ENCODE results near the gene GCK. TPM values are rescaled to one million over a fixed set of nuclear protein-coding genes. Genes with fewer than 3 reads are reported as not detected.

Gene GCK
- total and polyA plus RNA-seq, 2 donors (not counting 1 experiment from before 2014, with no cell fraction given) = 0.22 to 0.24 TPM

GRCh38 chr7:44107116-44107960 is 81.9 kb downstream of the GCK start:
- WGBS (ENCODE audit: insufficient coverage) = 93% methylated on average over 10 of the region's 18 CpGs
- Mint-ChIP-seq H3K9me3 (ENCODE audit: insufficient read depth) (no peaks in the 10 kb centered on the region), H3K27me3 (no peaks in the 10 kb centered on the region), H3K4me1 (peaks cover 29% of the 10 kb centered on the region), H3K27ac (no peak overlapping the region), H3K4me3 (no peak overlapping the region)
- H3K9ac ChIP-seq (ENCODE audit: low read length) = no peak overlapping the region
- intact Hi-C loops (cut with micrococcal nuclease) = no loop called here
- no peaks in the 10 kb centered on the region for H3K9me3 ChIP-seq (ENCODE audit: control extremely low read depth in 1 of 3, control insufficient read depth in 2 of 3, insufficient read depth in 1 of 3, low read length in 2 of 3)
- peaks cover 9% of the 10 kb centered on the region for H3K79me2 ChIP-seq (ENCODE audit: control insufficient read depth, insufficient read depth, low read length)
- ATAC-seq (ENCODE audit: low read depth) (no peak), DNase-seq (no peak)
- CTCF ChIA-PET = no interaction called here
- no peak overlapping the region for H3K4me2 ChIP-seq (replicated peaks; ENCODE audit: low read depth, low read length, poor library complexity, severe bottlenecking)
- H3K4me1 ChIP-seq (ENCODE audit: control insufficient read depth in 2 of 2, insufficient read depth in 2 of 2, low read length in 2 of 2) = peaks cover 18 to 34% of the 10 kb centered on the region in 2 donors
- peaks cover 0 to 11% (median 2%) of the 10 kb centered on the region in 4 experiments for H3K27me3 ChIP-seq (replicated peaks in 1 of 4; ENCODE audit: control extremely low read depth in 1 of 4, control insufficient read depth in 3 of 4, insufficient read depth in 4 of 4, low read length in 3 of 4)
- no peak for TF ChIP-seq CTCF (IDR thresholded peaks at IDR 0.05)
- TF ChIP-seq EZH2 (IDR thresholded peaks at IDR 0.05; ENCODE audit: borderline replicate concordance, insufficient read depth, low read depth, low read length, poor library complexity, severe bottlenecking) = no peak
- no peak overlapping the region for H3K27ac ChIP-seq (ENCODE audit: low read length in 2 of 2)
- H2AFZ ChIP-seq (ENCODE audit: insufficient read depth, low read depth, low read length, poor library complexity, severe bottlenecking) = no peak overlapping the region
- no peaks in the 10 kb centered on the region for H4K20me1 ChIP-seq (ENCODE audit: control insufficient read depth, insufficient read depth, low read length, poor library complexity, severe bottlenecking)
- H3K4me3 ChIP-seq (ENCODE audit: control extremely low read depth in 1 of 5, extremely low read depth in 1 of 5, insufficient read depth in 1 of 5, low read depth in 2 of 5, low read length in 4 of 5) = no peak overlapping the region
- POLR2A ChIA-PET = interaction anchor here (0.7 kb wide), 1 partner anchor 31 kb away, joined by 3 read pairs; no protein-coding TSS in a partner anchor
- H3K36me3 ChIP-seq (replicated peaks in 1 of 2; ENCODE audit: control extremely low read depth in 1 of 2, control insufficient read depth in 1 of 2, extremely low read depth in 1 of 2, insufficient read depth in 2 of 2, low read length in 1 of 2) = peaks cover 0 to 14% of the 10 kb centered on the region in 2 experiments
